OCI-LY1 (cell line): ENCODE results near the gene LINC01488.

ENCODE experiments used
- CTCF ChIP-seq: fragments of 200-600 bp; sonication (generic), shearing (Covaris generic); IDR thresholded peaks from 2 replicates; pipeline ENCODE4 v1.5.1; 2017; ENCODE audit warnings: mild to moderate bottlenecking, antibody characterized with exemption, low read length, moderate library complexity, mixed read lengths
- EZH2 ChIP-seq: fragments of 200-600 bp; sonication (generic), shearing (Covaris generic); IDR thresholded peaks from 2 replicates; pipeline ENCODE4 v1.8.0; 2017; ENCODE audit warnings: borderline replicate concordance, mixed run types, mild to moderate bottlenecking, antibody characterized with exemption, low read length, moderate library complexity, mixed read lengths

- no peak for TF ChIP-seq CTCF
- no peak for TF ChIP-seq EZH2
Measured at GRCh38 chr11:69482322-69482721, 859 bp downstream of the LINC01488 start.
